NCI-H1694 treated with DMSO at 0.1 percent for 48 hours (cell line): ENCODE data around the gene CGNL1.

ENCODE experiments used
- DNase-seq: peaks from one replicate; lab custom pipeline; 2025; lab: John Stamatoyannopoulos, UW

CGNL1 gene

GRCh38 chr15:57387564-57388076 is 11.3 kb downstream of the CGNL1 start:
- DNase-seq, result no peak

DNA sequence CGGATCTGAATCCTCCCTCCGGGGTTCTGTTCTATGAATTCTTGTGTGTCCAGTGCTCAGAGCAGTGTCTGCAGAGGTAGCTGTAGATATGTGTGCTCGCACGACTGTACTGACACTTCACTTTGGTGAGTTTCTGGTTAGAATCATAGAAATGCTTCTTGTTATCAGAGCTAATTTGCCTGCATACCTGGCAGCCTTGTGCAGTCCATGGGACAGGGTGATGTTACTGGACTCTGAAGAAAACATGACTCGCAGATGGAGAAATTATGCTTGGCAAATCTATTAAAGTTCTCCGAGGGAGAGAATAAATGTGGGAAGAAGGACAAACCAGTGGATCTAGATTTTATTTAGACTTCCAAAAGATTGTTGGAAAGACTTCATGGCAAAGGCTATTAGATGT is 12.2 kb downstream of the CGNL1 start:
- DNase-seq, result no peak

DNA sequence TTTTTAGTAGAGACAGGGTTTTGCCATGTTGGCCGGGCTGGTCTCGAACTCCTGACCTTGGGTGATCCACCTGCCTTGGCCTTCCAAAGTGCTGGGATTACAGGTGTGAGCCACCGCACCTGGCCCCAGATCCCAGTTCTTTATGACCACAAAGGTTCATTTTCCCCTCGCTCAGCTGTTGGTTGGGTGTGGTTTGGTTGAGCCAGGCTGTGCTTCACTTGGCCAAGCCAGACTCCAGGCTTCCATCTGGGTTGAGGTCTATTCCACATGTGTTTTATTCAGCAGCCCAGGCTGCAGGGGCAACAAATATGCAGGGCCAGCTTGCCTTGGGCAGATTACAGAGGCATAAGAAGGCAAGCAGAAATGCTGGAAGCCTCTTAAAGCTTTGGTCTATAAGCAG is 13.7 kb downstream of the CGNL1 start:
- no peak for DNase-seq

GRCh38 chr15:57390583-57390982 is 14.3 kb downstream of the CGNL1 start:
- no peak for DNase-seq

DNA sequence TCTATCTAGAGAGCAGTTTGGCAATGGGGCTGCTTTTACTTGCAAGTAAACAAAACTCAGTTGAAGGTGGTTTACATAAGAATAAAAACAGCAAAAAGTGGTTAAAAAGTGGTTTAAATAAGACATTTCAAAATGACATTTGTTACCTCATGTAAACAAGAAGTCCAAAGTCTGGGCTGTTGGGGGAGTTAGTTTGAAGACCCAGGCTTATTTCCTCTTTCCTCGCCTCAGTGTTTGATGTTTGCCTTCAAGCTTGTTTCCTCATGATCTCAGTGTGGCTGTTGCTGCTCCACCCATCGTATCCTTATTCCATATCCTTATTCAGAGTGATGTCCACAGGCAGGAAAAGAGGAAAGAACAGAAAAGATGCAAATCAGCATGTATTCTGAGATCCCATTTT is 15.2 kb downstream of the CGNL1 start:
- no peak for DNase-seq

- DNase-seq, result no peak
These were observed 16.8 kb downstream of the CGNL1 start for GRCh38 chr15:57393061-57393460.

GRCh38 chr15:57395292-57395691 is 19.0 kb downstream of the CGNL1 start:
- DNase-seq, result no peak

GRCh38 chr15:57398336-57398735 is 22.0 kb downstream of the CGNL1 start:
- no peak for DNase-seq

- DNase-seq, result no peak
These were observed 25.2 kb downstream of the CGNL1 start for GRCh38 chr15:57401546-57401945.

DNA sequence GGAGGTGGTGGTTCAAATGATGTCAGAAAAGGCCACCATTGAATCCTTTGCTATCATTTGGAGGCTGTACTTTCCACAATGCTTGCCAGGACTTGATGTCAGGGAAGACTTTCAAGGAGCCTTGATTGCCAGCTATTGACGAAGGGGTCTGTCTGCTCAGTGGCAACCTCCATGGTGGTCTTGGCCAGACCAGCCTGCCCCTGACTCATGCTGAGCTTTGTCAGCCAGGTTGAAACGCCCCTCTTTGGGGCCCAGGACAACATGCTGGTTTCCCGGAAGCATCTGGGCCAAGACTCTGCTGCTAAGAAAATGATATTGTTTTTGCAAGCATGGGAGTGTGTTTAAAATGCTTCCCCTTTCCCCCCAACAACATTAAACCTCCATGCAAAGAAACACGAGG is 26.7 kb downstream of the CGNL1 start:
- DNase-seq, result no peak

DNA sequence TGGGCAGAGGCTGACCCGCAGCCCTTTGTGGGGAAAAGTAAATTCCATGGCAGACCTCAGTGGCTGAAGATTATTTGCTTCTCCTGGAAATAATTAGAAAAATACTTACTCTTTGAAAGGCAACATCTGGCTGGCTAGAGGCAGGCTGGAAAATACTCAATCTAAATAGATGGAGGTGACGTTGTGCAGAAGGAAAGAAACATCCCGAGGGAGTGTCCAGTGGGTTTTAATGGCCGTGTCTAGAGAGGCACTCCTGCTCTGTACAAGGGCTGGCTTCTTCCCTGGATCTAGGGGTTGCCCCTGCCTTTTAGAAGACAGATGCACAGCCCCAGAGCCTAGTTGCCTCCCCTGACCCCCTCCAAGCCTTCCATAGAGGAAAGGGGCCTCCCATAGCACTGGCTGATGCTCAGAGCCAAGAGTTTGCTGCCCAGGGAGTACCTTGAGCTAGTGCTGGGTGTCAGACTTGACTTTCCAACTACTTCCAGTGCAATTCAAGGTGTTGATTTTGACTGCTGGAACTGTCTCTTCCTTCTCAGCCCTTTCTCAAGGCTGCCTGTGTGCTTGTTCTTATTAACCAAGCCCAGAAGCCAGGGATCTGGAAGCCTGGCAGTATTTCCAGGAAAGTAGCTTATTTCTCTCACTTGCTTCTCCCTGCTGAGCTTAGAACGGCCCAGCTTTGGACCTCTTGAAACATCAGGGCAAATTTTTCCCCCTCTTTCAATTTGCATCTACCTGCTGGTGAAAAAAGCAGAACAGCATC is 27.4 kb downstream of the CGNL1 start:
- no peak for DNase-seq

GRCh38 chr15:57405133-57405532 is 28.8 kb downstream of the CGNL1 start:
- no peak for DNase-seq

- DNase-seq, result no peak
These were observed 29.9 kb downstream of the CGNL1 start for GRCh38 chr15:57406062-57406772.

- no peak for DNase-seq
These were observed 34.1 kb downstream of the CGNL1 start for GRCh38 chr15:57410373-57410772.

DNA sequence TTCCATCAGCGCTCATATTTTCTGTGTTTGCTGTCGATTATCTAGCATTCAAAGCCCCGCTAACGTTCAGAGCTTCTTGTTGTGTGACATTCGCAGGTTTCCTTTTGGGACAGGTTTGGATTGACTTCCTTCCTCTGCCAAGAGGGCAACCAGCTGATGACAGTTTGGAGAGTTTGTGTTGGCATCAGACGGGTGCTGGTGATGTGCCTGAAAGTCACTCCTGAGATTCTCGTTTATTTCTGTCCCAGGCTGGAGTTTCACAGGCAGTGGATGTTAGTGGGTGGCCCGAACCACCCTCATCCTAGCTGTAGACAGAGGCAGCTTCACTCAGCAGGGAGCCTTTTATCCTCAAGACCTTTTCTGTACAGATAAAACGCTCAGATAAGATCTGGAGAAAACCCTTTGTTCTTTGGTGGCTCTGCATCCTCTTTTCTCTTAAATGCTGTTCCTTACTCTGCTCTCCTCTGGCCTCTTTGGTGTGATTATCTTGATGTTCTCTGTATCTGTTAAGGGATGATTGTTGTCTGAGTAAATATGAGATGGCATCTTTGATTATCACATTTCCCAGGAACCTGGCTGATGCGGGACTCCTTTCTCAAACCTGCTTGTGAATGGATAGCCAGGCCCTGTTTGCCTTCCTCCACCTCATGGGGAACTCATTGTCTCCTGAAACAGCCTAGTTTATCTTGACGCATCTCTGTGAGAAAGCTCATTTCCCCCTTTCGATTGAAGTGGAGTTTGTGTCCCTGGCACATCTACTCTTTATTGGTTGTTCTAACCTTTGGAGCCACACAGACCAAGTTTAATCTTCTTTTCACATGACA is 35.9 kb downstream of the CGNL1 start:
- DNase-seq, result no peak

- no peak for DNase-seq
These were observed 39.3 kb downstream of the CGNL1 start for GRCh38 chr15:57415602-57416001.

- no peak for DNase-seq
These were observed 42.3 kb downstream of the CGNL1 start for GRCh38 chr15:57418635-57419034.

DNA sequence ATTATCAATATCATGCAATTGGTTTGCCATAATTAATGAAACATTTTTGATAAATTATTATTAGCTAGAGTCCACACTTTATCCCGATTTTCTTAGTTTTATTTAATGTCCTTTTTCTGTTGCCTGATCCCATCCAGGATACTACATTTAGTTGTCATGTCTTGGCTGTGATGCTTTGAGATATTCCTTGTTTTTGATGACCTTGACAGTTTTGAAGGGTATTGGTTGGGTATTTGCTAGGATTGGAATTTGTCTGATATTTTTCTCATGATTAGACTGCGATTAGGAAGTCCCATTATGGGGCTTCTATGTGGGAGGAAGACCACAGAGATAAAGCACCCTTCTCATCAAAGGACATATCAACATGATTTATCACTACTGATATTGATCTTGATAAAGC is 43.0 kb downstream of the CGNL1 start:
- no peak for DNase-seq

DNA sequence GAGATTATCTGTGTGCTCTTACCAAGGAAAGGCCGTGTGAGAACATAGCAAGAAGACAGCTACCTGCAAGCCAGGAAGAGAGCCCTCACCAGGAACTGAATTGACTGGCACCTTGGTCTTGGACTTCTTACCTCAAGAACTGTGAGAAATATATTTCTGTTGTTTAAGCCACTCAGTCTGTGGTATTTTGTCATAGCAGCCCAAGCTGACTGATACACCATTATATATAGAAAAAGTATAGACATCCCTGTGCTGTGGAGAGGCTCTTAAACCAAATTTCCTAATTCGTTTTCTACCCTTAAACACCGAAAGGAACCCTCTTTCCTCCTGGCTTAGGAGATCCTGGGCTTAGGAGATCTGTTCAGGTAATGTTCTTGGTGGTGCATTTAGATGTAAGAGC is 44.8 kb downstream of the CGNL1 start:
- no peak for DNase-seq

DNA sequence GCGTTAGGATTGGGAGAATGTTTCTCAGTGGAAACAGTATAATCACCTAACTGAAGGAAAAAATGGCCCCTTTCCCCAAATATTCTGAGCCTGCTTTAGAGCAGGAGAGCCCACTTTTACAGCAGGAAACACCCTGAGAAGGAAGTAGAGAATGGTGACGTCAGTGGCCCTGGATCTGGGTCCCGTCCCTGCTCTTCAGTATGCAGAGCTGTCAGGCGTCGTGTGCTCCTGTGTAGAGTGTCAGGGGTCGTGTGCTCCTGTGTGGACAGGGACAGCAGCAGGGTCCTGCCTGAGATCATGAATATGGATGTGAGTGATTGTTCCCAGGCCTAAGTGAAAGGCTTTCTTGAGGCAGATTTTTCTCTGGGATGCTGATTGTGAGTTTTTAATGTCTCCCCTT is 45.2 kb downstream of the CGNL1 start:
- DNase-seq, result no peak

GRCh38 chr15:57422113-57422754 is 45.9 kb downstream of the CGNL1 start:
- DNase-seq, result no peak

GRCh38 chr15:57423599-57424140 is 47.4 kb downstream of the CGNL1 start:
- no peak for DNase-seq
